ENCODE measurements around the gene C1QTNF3. TPM values are rescaled to one million over a fixed set of nuclear protein-coding genes. Genes with fewer than 3 reads are reported as not detected.
A peak's percentile ranks its signal among the peaks of the same experiment; 100 is the strongest.

The C1QTNF3 gene
- total and polyA plus RNA-seq, 7 donors: 0.46 to 32.8 (median 13.3) TPM

DNA sequence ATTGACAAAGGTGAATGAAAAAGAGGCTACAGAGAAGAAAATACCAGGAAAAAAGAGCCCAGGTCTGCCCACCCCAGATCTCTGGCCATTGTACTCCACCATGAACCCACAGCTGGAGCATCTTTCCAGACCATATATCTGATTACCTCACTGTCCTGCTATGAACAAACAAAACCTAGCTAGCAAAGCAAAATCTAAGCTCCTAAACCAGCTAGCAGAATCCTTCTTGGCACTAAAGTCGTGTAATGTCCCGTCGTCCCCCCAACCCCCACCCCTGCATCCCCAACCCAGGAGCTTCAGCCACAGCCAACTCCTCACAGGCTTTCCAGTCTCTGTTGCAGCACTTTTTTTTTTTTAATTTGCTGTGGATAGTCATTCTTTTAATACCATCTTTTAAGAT, 2.5 kb downstream of the C1QTNF3 start:
- 73 to 88% methylated on average over 3 of the region's 3 CpGs for WGBS, 2 donors
- TF ChIP-seq, protein P1, sequence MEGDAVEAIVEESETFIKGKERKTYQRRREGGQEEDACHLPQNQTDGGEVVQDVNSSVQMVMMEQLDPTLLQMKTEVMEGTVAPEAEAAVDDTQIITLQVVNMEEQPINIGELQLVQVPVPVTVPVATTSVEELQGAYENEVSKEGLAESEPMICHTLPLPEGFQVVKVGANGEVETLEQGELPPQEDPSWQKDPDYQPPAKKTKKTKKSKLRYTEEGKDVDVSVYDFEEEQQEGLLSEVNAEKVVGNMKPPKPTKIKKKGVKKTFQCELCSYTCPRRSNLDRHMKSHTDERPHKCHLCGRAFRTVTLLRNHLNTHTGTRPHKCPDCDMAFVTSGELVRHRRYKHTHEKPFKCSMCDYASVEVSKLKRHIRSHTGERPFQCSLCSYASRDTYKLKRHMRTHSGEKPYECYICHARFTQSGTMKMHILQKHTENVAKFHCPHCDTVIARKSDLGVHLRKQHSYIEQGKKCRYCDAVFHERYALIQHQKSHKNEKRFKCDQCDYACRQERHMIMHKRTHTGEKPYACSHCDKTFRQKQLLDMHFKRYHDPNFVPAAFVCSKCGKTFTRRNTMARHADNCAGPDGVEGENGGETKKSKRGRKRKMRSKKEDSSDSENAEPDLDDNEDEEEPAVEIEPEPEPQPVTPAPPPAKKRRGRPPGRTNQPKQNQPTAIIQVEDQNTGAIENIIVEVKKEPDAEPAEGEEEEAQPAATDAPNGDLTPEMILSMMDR (IDR thresholded peaks at IDR 0.05): no peak
- TF ChIP-seq POLR2AphosphoS5 (IDR thresholded peaks at IDR 0.05) (no peak), POLR2A (IDR thresholded peaks at IDR 0.05) (no peak), EP300 (IDR thresholded peaks at IDR 0.05) (no peak)
- DNase-seq: no peak
- H3K27ac ChIP-seq: no peak overlapping the region
- H3K27me3 ChIP-seq: no peaks in the 10 kb centered on the region
- H3K36me3 ChIP-seq: peaks cover 0 to 2% (median 0%) of the 10 kb centered on the region in 4 donors
- H3K9me3 ChIP-seq: no peaks in the 10 kb centered on the region
- H3K4me3 ChIP-seq: no peak overlapping the region
- intact Hi-C loops (cut with DNase I): loop anchor here (5.0 kb wide), 1 partner anchor 33 kb away; the partner anchor contains the start of gene AMACR
- peaks cover 0 to 36% (median 33%) of the 10 kb centered on the region in 4 donors for H3K4me1 ChIP-seq

- Histone ChIP-seq H3K36me3 (peaks cover 0 to 11% (median 0%) of the 10 kb centered on the region in 4 donors), H3K27ac (no peak overlapping the region), H3K4me1 (peaks cover 0 to 27% (median 24%) of the 10 kb centered on the region in 4 donors), H3K27me3 (no peaks in the 10 kb centered on the region), H3K4me3 (no peak overlapping the region), H3K9me3 (no peaks in the 10 kb centered on the region)
- intact Hi-C loops (cut with DNase I): loop anchor here (5.0 kb wide), 1 partner anchor 32 kb away; the partner anchor contains the start of gene AMACR
- DNase-seq: no peak
- 92 to 96% methylated on average over 10 of the region's 10 CpGs for WGBS, 2 donors
- no peak for TF ChIP-seq POLR2AphosphoS5 (IDR thresholded peaks at IDR 0.05)
- TF ChIP-seq POLR2A (IDR thresholded peaks at IDR 0.05): no peak
- TF ChIP-seq EP300 (IDR thresholded peaks at IDR 0.05): no peak
- TF ChIP-seq, protein P1 (IDR thresholded peaks at IDR 0.05): no peak
These were observed 3.4 kb downstream of the C1QTNF3 start for GRCh38 chr5:34039398-34040157.

- no peak for DNase-seq
- WGBS, 2 donors: 93 to 96% methylated on average over 4 of the region's 4 CpGs
- TF ChIP-seq, protein P1 (IDR thresholded peaks at IDR 0.05): no peak
- TF ChIP-seq POLR2AphosphoS5 (IDR thresholded peaks at IDR 0.05) (no peak), EP300 (IDR thresholded peaks at IDR 0.05) (no peak), POLR2A (IDR thresholded peaks at IDR 0.05) (no peak)
- Histone ChIP-seq H3K4me3 (no peak overlapping the region), H3K4me1 (peaks cover 0 to 20% (median 17%) of the 10 kb centered on the region in 4 donors), H3K36me3 (peaks cover 0 to 18% (median 0%) of the 10 kb centered on the region in 4 donors), H3K9me3 (no peaks in the 10 kb centered on the region), H3K27me3 (no peaks in the 10 kb centered on the region), H3K27ac (no peak overlapping the region)
- intact Hi-C loops (cut with DNase I): no loop called here
These were observed 4.2 kb downstream of the C1QTNF3 start for GRCh38 chr5:34038838-34039237.

- WGBS, 2 donors: 75 to 90% methylated on average over 2 of the region's 2 CpGs
- Histone ChIP-seq H3K36me3 (peaks cover 0 to 18% (median 0%) of the 10 kb centered on the region in 4 donors), H3K9me3 (no peaks in the 10 kb centered on the region), H3K27me3 (no peaks in the 10 kb centered on the region), H3K27ac (peak overlapping the region in 1 of 4 donors; percentile 28), H3K4me3 (no peak overlapping the region), H3K4me1 (peaks cover 0 to 15% (median 13%) of the 10 kb centered on the region in 4 donors)
- TF ChIP-seq, protein P1 (IDR thresholded peaks at IDR 0.05): no peak
- no peak for TF ChIP-seq POLR2AphosphoS5 (IDR thresholded peaks at IDR 0.05)
- TF ChIP-seq EP300 (IDR thresholded peaks at IDR 0.05): no peak
- no peak for TF ChIP-seq POLR2A (IDR thresholded peaks at IDR 0.05)
- no peak for DNase-seq
- intact Hi-C loops (cut with DNase I): no loop called here
These were observed 4.6 kb downstream of the C1QTNF3 start for GRCh38 chr5:34038390-34038789.
